ENCODE data around the gene PLIN4. TPM values are rescaled to one million over a fixed set of nuclear protein-coding genes. Genes with fewer than 3 reads are reported as not detected.

PLIN4 gene
- total and polyA plus RNA-seq, 2 donors (not counting 3 experiments of a cell fraction or from before 2014, with no cell fraction given) = 0.01 TPM; not detected in 1

DNA sequence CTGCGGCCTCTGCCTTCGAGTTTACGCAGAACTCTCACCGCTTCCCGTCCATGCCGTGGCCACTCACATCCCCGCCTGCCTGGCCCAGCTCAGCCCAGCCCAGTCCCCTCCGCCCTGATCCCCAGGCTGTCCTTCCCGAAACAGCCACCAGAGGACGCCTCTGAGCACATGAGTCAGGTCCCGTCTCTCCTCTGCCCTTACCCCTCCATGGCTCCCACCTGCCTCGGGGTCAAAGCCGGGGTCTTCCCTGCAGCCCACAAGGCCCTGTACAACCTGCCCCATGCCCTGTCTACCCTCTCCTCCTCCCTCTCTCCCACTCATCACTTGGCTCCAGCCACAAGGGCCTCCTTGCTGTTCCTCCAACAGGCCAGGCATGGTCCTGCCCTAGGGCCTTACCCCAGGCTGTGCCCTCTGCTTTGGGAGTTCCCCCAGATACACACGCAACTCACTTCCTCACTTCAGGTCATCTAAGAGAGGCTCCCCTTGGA lies 49.3 kb upstream of the PLIN4 start:
- no TSS peak for BruUV-seq (replicated peaks)
- TF ChIP-seq FOS (IDR thresholded peaks at IDR 0.05; ENCODE audit: borderline replicate concordance, insufficient read depth, low read length) = no peak
- TF ChIP-seq, protein P1, sequence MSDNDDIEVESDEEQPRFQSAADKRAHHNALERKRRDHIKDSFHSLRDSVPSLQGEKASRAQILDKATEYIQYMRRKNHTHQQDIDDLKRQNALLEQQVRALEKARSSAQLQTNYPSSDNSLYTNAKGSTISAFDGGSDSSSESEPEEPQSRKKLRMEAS (IDR thresholded peaks at IDR 0.05; ENCODE audit: insufficient read depth, insufficient read length) = peak; percentile 13
- TF ChIP-seq GATA2 (IDR thresholded peaks at IDR 0.05; ENCODE audit: insufficient read depth, insufficient read length, low read depth, low read length) = no peak
- no peak for TF ChIP-seq JUN (IDR thresholded peaks at IDR 0.05; ENCODE audit: borderline replicate concordance, insufficient read depth, insufficient read length, low read depth)
- no peak for TF ChIP-seq MYC (IDR thresholded peaks at IDR 0.05; ENCODE audit: low read depth, low read length)
- TF ChIP-seq, protein P2, sequence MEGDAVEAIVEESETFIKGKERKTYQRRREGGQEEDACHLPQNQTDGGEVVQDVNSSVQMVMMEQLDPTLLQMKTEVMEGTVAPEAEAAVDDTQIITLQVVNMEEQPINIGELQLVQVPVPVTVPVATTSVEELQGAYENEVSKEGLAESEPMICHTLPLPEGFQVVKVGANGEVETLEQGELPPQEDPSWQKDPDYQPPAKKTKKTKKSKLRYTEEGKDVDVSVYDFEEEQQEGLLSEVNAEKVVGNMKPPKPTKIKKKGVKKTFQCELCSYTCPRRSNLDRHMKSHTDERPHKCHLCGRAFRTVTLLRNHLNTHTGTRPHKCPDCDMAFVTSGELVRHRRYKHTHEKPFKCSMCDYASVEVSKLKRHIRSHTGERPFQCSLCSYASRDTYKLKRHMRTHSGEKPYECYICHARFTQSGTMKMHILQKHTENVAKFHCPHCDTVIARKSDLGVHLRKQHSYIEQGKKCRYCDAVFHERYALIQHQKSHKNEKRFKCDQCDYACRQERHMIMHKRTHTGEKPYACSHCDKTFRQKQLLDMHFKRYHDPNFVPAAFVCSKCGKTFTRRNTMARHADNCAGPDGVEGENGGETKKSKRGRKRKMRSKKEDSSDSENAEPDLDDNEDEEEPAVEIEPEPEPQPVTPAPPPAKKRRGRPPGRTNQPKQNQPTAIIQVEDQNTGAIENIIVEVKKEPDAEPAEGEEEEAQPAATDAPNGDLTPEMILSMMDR (IDR thresholded peaks at IDR 0.05; ENCODE audit: extremely low read depth in 1 of 2, insufficient read depth in 1 of 2, low read depth in 1 of 2, low read length in 2 of 2) = peak; percentile 94 to 98
- TF ChIP-seq POLR2AphosphoS5 (IDR thresholded peaks at IDR 0.05; ENCODE audit: insufficient read depth, low read depth, low read length) = peak; percentile 55
- peak; percentile 24 for TF ChIP-seq POLR2A (IDR thresholded peaks at IDR 0.05; ENCODE audit: low read depth, low read length)
- TF ChIP-seq EZH2 (IDR thresholded peaks at IDR 0.05; ENCODE audit: borderline replicate concordance, low read depth, low read length, severe bottlenecking) = no peak
- DNase-seq (ENCODE audit: low read depth, low spot score) (peak; percentile 91), FAIRE-seq (peak; percentile 78)
- no peak overlapping the region for H3K4me3 ChIP-seq (replicated peaks in 1 of 3; ENCODE audit: insufficient read depth in 1 of 3, low read depth in 1 of 3, low read length in 3 of 3)
- H4K20me1 ChIP-seq (replicated peaks; ENCODE audit: control insufficient read depth, extremely low read depth, insufficient read depth, low read length) = no peaks in the 10 kb centered on the region
- peaks cover 0 to 3% of the 10 kb centered on the region in 2 experiments for H3K36me3 ChIP-seq (ENCODE audit: control insufficient read depth in 2 of 2, extremely low read depth in 1 of 2, insufficient read depth in 2 of 2, low read length in 2 of 2)
- dilution Hi-C loops (cut with MboI; ENCODE audit: extremely low pct_ligation_motif_present, low sequenced_read_pairs) = no loop called here
- no peaks in the 10 kb centered on the region for H3K9me1 ChIP-seq (replicated peaks; ENCODE audit: control insufficient read depth, extremely low read depth, insufficient read depth, low read length)
- H3K4me1 ChIP-seq (ENCODE audit: control insufficient read depth, extremely low read depth, insufficient read depth, low read length) = peaks cover 19% of the 10 kb centered on the region
- H2AFZ ChIP-seq (ENCODE audit: low read depth, low read length) = peak overlapping the region; percentile 9
- H3K4me2 ChIP-seq (ENCODE audit: insufficient read depth, low read length) = no peak overlapping the region
- ChIA-PET POLR2A (no interaction called here), CTCF (interaction anchor here (0.6 to 7.1 kb wide), 19 partner anchors 8 to 224 kb away, joined by 3 to 66 read pairs (median 6); partner anchors contain the start of genes FEM1A, PLIN5 and SEMA6B)
- H3K79me2 ChIP-seq (ENCODE audit: control insufficient read depth, insufficient read depth, low read length) = peaks cover 3% of the 10 kb centered on the region
- H3K9me3 ChIP-seq (replicated peaks; ENCODE audit: control insufficient read depth, insufficient read depth, low read length) = no peaks in the 10 kb centered on the region
- peak overlapping the region; percentile 52 for H3K27ac ChIP-seq (ENCODE audit: insufficient read depth, low read depth, low read length)
- H3K27me3 ChIP-seq (ENCODE audit: control insufficient read depth in 2 of 2, insufficient read depth in 2 of 2, low read length in 2 of 2) = no peaks in the 10 kb centered on the region
- no peak overlapping the region for H3K9ac ChIP-seq (replicated peaks; ENCODE audit: extremely low read depth, insufficient read depth, low read length)
- intact Hi-C loops (cut with micrococcal nuclease) = loop anchor here (1.0 kb wide), 2 partner anchors 8 kb away; partner anchors contain the start of gene SEMA6B
